T-helper 1 cell treated with Interleukin-12 subunit alpha and Interleukin-12 subunit beta and Interleukin-4 antibody, amounts not matched to agents 30 ng/mL and 1 ng/mL, for 36 hours (primary cell): ENCODE data around the gene EGFLAM. TPM values are rescaled to one million over a fixed set of nuclear protein-coding genes. Genes with fewer than 3 reads are reported as not detected.
"Not testable (repeated sequence)": the region's sequence is repeated elsewhere in the genome, so short reads cannot be mapped to it uniquely, and the experiment has no call there.

ENCODE experiments used
- intact Hi-C: fragments of 100-400 bp; cut with micrococcal nuclease; formaldehyde crosslinking; loops from one replicate; pipeline ENCODE4 v1.15.1; 2024
- total RNA-seq: library from RNA; stranded (reverse); gene quantifications from 2 replicates; pipeline ENCODE4 v1.2.3, GENCODE V29; 2022

Gene EGFLAM
- total RNA-seq, 1 donor from 2014 or later, result not detected

GRCh38 chr5:38323645-38324295 is 65.4 kb downstream of the EGFLAM start:
- intact Hi-C loops, result no loop called here

GRCh38 chr5:38329132-38329715 is 70.9 kb downstream of the EGFLAM start:
- intact Hi-C loops, result no loop called here

GRCh38 chr5:38330207-38330606 is 71.8 kb downstream of the EGFLAM start:
- intact Hi-C loops, result no loop called here

DNA sequence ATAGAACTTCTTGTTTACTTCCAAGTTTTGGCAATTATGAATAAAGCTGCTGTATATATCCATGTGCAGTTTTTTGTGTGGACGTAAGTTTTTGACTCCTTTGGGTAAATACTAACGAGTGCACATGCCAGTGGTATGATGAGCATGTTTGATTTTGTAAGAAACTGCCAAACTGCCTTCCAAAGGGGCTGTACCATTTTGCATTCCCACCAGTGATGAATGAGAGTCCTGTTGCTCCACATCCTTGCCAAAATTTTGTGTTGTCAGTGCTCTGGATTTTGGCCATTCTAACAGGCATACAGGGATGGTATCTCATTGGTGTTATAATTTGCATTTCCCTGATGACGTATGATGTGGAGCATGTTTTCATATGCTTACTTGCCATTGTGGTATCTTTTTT is 73.5 kb downstream of the EGFLAM start:
- intact Hi-C loops, result no loop called here

- intact Hi-C loops, result not testable (repeated sequence)
These were observed 74.8 kb downstream of the EGFLAM start for GRCh38 chr5:38333181-38333580.

DNA sequence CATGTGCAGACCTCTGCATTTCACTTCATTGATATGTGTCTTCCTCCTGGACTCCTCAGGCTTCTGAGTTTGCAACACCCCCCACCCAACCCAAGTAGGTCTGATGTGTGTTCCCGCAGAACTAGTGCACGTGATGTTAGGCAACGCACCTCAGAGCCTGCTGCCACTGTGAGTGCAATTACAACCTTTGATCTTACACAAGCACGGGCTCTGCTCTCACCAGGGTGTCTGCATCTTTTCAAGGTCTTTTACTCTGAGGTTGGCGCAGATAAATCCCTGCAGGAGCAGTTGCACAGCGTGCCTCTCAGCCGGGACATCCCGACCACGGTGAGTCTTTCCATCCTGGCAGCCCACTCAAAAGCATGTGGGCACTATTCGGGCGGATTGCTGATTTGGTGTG is 80.1 kb downstream of the EGFLAM start:
- intact Hi-C loops, result no loop called here

GRCh38 chr5:38339446-38339845 is 81.1 kb downstream of the EGFLAM start:
- intact Hi-C loops, result no loop called here

DNA sequence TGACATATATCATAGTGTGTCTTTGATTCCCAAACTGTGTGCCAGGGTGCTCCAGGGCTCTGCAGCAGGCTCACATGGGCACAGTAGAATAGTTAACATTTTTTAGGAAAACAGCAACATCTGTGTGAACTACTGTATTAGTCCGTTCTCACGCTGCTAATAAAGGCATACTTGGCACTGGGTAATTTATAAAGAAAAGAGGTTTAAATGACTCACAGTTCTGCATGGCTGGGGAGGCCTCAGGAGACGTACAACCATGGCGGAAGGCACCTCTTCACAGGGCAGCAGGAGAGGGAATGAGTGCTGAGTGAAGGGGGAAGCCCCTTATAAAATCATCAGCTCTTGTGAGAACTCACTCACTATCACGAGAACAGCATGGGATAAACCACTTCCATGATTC is 82.7 kb downstream of the EGFLAM start:
- intact Hi-C loops, result no loop called here

DNA sequence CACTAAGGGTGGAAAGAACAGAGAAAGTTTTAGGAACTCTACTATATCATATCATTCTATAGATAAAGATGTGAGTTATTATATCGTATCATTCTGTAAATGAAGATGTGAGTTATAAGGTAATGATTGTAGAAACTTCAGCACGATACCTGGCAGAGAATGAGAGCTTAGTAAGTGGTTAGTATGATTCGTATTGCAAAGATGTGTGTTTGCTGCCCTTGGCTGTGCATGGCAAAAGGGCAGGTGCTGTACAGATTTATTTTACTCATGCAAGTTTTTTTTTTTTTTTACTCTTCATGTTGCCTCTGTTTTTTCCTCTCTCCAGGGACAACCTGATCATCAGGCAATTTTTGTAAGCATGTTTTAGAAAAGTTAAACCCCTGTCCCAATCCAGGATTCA is 83.3 kb downstream of the EGFLAM start:
- intact Hi-C loops, result no loop called here

GRCh38 chr5:38342261-38342660 is 83.9 kb downstream of the EGFLAM start:
- intact Hi-C loops, result no loop called here

GRCh38 chr5:38344891-38345290 is 86.5 kb downstream of the EGFLAM start:
- intact Hi-C loops, result no loop called here

GRCh38 chr5:38346593-38346992 is 88.2 kb downstream of the EGFLAM start:
- intact Hi-C loops, result no loop called here

DNA sequence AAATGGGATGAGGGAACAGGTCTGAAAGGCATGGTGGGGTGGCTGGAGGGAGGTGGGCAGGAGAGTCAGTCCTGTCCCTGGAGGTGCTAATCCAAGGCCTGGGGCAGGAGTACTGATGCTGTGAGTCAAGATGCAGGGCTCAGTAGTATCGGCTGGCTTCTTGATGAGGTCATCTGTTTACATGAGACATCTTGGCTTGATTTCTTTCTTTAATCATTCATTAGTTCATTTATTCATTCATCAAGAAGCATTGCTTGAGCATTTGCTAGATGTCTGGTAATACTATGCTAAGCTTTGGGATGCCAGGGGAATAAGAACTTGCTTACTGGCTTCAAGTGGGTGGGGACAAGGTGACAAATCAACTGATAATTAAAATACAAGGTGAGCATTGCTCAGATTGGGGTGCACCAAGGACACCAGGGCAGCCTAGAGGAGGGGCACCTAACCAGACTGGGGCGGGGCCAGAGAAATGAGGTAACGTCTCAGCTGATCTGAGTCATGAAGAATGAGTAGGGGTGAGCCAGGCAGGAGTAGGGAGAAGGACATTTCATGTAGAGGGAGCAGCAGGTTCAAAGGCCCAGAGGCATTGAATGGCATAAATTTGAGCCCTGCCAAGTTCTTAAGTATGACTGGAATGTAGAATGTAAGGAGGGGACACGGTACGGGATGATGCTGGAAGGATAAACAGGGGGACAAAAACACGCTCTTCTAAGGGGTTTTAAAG is 88.8 kb downstream of the EGFLAM start:
- intact Hi-C loops, result no loop called here

DNA sequence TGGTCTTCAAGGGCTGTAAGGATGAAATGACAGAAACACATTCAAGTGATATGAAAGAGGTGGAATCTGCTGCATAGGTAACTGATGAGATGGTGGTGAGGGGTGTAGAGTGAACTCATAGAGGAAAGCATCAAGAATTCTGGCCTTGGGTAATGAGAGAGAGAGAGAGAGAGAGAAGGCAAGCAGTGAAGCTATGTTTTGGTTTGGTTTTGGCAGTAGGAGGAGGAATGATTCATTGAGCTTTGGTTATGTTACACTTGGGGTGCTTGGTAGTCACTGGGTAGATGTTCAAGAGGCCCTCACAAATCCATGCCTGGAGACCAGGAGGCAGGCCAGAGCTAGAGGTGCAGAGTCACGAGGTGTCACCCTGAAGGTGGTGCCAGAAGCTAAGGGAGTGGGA is 89.5 kb downstream of the EGFLAM start:
- intact Hi-C loops, result no loop called here

DNA sequence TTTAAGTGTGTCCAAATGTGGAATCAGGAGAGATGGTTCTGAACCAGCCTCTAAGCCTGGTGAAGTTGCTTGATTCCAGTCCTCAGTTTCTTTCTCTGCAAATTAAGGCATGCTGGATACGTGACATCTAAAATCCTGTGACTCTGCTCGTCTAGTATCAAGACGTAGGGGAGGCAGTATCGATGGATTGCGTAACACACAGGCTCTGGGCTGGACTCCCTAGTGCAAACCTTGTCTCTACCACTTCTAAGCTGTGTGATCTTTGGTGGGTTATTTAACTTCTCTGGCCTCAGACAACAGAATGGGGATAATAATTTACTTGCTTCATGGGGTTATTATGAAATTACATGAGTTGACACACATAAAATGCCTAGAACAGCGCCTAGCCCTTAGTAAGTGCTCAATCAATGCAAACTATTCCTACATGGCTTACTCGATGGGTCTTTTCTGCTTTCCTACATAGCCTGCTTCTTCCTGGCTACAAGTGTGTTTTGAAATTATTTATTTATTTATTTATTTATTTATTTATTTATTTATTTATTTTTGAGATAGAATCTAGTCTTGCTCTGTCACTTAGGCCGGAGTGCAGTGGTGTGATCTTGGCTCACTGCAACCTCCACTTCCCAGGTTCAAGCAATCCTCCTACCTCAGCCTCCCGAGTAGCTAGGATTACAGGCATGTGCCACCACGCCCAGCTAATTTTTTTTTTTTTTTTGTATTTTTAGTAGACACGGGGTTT is 102.1 kb downstream of the EGFLAM start:
- intact Hi-C loops, result no loop called here

DNA sequence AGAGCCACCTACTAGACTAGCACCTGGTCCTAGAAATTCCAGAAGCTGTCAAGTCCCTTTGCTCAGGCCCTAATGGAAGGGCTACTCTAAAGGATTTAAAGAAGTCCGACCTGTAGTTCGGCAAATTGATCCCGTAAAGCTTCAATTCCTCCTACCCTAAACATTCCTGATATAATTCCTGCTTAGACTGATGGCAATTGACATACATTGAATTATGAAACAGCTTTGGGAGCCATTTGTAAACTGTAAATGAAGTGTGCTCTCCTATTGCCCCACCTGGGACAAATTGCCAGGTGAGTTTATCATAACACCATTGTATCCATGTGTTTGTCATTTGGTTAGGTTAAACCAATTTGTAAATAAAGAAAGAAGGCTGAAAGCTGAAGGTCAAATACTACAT is 104.4 kb downstream of the EGFLAM start:
- intact Hi-C loops, result no loop called here

DNA sequence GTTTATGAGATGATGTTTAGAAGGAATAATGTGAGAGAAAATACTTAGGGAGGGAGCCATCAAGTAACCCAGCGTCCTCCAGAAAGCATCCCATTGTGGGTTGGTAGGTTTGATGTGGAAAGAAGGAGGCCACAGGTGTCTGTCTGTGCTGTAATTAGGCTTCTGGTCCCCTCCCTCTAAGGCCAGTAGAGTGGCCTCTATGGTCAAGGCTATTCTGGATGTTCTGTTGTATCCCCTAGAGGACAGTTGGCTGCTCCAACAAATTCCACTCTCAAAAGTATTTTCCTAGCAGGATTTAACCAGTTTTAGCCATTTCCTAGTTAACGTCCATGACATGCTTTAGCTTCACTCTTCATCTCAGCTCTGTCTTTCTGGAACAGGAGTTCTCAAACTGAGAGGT is 106.5 kb downstream of the EGFLAM start:
- intact Hi-C loops, result no loop called here

DNA sequence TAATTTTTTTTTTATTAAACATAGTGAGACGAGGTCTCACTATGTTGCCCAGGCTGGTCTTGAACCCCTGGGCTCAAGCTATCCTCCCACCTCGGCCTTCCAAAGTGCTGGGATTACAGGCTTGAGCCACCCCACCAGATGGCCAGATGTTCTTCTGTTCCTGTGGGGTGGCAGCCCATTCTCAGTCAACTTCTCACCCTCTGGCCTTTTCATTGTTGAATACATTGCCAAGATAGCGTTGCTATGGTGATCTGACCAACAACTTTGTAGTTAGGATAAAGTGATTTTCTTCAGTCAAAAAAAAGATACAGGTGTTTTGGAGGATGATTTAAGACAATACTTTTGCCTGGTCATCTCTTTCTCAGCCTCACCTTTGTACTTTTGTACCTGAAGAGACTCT is 109.1 kb downstream of the EGFLAM start:
- intact Hi-C loops, result no loop called here

DNA sequence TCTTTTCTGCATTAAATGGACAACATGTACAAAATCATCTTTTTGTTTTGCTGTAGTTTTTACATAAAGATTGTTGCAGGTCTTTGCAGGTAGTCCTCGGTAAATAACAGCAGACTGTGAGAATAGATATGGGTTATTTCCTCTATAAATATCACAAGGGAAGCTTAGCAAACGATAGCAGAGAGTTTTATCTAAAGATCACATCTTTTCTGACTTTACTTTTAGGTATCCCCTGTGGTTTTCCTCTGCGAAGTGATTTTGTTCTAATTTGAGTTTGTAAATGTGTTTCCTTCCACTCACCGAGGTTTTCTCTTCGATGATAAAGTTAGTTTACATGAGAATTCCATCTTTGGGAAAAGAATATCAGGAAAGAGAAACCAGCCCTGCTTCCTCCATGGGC is 109.6 kb downstream of the EGFLAM start:
- intact Hi-C loops, result no loop called here

GRCh38 chr5:38369692-38370091 is 111.3 kb downstream of the EGFLAM start:
- intact Hi-C loops, result no loop called here

DNA sequence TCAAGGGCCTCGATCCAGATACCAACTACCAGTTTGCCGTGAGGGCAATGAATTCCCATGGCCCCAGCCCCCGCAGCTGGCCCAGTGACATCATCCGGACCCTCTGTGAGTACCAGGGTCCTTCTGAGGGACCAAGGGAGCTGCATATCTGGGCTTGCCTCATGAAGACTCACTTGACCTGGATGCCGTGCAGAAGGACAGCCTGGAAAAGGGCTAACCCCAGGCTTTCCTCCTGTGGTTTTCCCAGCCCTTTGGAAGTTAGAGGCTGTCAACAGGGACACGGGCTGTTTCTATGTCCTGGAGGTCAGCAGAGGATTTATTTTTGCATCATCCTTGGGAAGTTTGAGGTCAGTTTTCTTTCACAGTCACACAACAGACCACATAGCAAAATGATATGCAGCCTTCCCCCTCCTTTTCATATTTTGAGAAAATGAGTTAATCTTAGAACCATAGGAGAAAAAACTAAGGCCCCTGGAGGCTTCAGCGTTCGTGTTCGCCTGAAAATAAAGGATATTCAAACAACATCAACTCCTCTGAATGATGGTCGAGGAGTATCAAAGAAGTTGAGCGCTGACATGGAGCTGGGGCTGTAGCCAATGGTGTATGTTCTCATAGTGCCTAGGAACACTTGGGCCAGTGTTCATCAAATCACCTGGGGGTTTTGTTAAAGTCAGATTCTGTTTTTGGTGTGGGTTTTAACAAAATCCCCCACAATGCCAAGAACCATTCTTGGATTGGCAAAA is 112.2 kb downstream of the EGFLAM start:
- intact Hi-C loops, result no loop called here
